K562 (cell line): ENCODE results near the gene GCN1. TPM values are rescaled to one million over a fixed set of nuclear protein-coding genes. Genes with fewer than 3 reads are reported as not detected.
A peak's percentile ranks its signal among the peaks of the same experiment; 100 is the strongest.

Experiments
- ATAC-seq: fragments of 200-7000 bp; cut with Tn5 transposase; 3 replicates; pipeline ENCODE4 v1.9.1; 2020; ENCODE audit warnings: moderate library complexity
- BruUV-seq: library from RNA; stranded (reverse); fragments of 400-500 nt; replicated peaks from 2 replicates; lab custom pipeline; 2021; lab: Mats Ljungman, UMichigan
- CTCF ChIA-PET: fragments of 300-600 bp; formaldehyde crosslinking; extraction: SDS; loops from one replicate; lab custom pipeline; 2021; ENCODE audit warnings: low intra/inter-chr PET ratio; lab: Yijun Ruan, JAX
- POLR2A ChIA-PET: fragments of 300-600, 350-650 bp; sonication (Branson Sonifier 250); formaldehyde crosslinking; extraction: SDS; loops from one replicate; lab custom pipeline; 2021; ENCODE audit warnings: antibody characterized with exemption, inconsistent platforms; lab: Yijun Ruan, JAX
- DNase-seq, 4 experiments: peaks; one replicate each; pipeline versions ENCODE4 v3.0.0 to v3.0.0-alpha.2; 2011 to 2018; ENCODE audit warnings: low spot score in 3 of 4, mixed read lengths in 3 of 4; ENCODE audit errors: extremely low read depth in 1 of 4
- FAIRE-seq: peaks from 2 replicates; lab custom pipeline; 2011; peaks lifted over from hg19 to GRCh38; lab: Jason Lieb, UNC
- H2AFZ ChIP-seq: 2 replicates; pipeline ENCODE4 v1.6.0; 2011; ENCODE audit warnings: low read depth, low read length, control low read depth, inconsistent platforms
- H3K27ac ChIP-seq: fragments of 200-600 bp; 3 replicates; pipeline ENCODE4 v1.8.0; 2011; ENCODE audit warnings: low read depth, mild to moderate bottlenecking, control low read depth, inconsistent platforms, low read length, moderate library complexity, mixed read lengths; ENCODE audit errors: extremely low read depth
- H3K27me3 ChIP-seq, 2 experiments: fragments of 300-600 bp in 1 of 2; 2 replicates in 1 of 2; 3 replicates in 1 of 2; pipeline versions ENCODE4 v1.6.0 to v1.8.0; 2011; ENCODE audit warnings: inconsistent platforms in 2 of 2, low read length in 2 of 2, mild to moderate bottlenecking in 1 of 2, mixed read lengths in 1 of 2, moderate library complexity in 1 of 2; ENCODE audit not compliant: control insufficient read depth in 2 of 2, insufficient read depth in 2 of 2
- H3K36me3 ChIP-seq: fragments of 300-600 bp; 3 replicates; pipeline ENCODE4 v1.8.0; 2011; ENCODE audit warnings: mild to moderate bottlenecking, low read length, inconsistent platforms; ENCODE audit not compliant: control insufficient read depth, insufficient read depth
- H3K4me1 ChIP-seq, 2 experiments: fragments of 200-600 bp in 1 of 2; replicated peaks in 1 of 2; 2 replicates in 1 of 2; 3 replicates in 1 of 2; pipeline versions ENCODE4 v1.5.1 to v1.8.0; 2011; ENCODE audit warnings: inconsistent platforms in 2 of 2, low read length in 2 of 2, mild to moderate bottlenecking in 1 of 2, mixed read lengths in 1 of 2, moderate library complexity in 1 of 2; ENCODE audit not compliant: control insufficient read depth in 2 of 2, insufficient read depth in 2 of 2
- H3K4me2 ChIP-seq: 2 replicates; pipeline ENCODE4 v1.6.1; 2011; ENCODE audit warnings: low read length, control low read depth, inconsistent platforms, mixed read lengths; ENCODE audit not compliant: insufficient read depth
- H3K4me3 ChIP-seq: fragments of 200-600 bp; sonication (generic), shearing (Covaris generic); 2 replicates; pipeline ENCODE4 v1.5.1; 2016; ENCODE audit warnings: control low read depth, inconsistent platforms
- H3K79me2 ChIP-seq: fragments of 200-600 bp; 3 replicates; pipeline ENCODE4 v1.8.0; 2011; ENCODE audit warnings: low read length, inconsistent platforms; ENCODE audit not compliant: control insufficient read depth, insufficient read depth
- H3K9ac ChIP-seq, 2 experiments: 2 replicates each; pipeline versions ENCODE4 v1.6.0 to v1.6.1; 2011; ENCODE audit warnings: low read depth in 2 of 2, low read length in 2 of 2, control low read depth in 1 of 2, inconsistent platforms in 1 of 2, mild to moderate bottlenecking in 1 of 2, mixed read lengths in 1 of 2; ENCODE audit not compliant: insufficient read depth in 1 of 2
- H3K9me1 ChIP-seq: one replicate; pipeline ENCODE4 v1.6.0; 2011; ENCODE audit warnings: inconsistent platforms, mild to moderate bottlenecking, low read length, moderate library complexity; ENCODE audit not compliant: control insufficient read depth, insufficient read depth
- H3K9me3 ChIP-seq: replicated peaks from 2 replicates; pipeline ENCODE4 v1.5.1; 2011; ENCODE audit warnings: low read depth, low read length, inconsistent platforms; ENCODE audit not compliant: control insufficient read depth, insufficient read depth
- H4K20me1 ChIP-seq: replicated peaks from 2 replicates; pipeline ENCODE4 v1.6.1; 2011; ENCODE audit warnings: low read length, inconsistent platforms, mixed read lengths; ENCODE audit not compliant: control insufficient read depth, insufficient read depth
- ARID2 ChIP-seq: fragments of 450-650 bp; IDR thresholded peaks from 2 replicates; pipeline ENCODE4 v1.6.1; 2017; ENCODE audit warnings: antibody characterized with exemption, mild to moderate bottlenecking
- HDAC6 ChIP-seq: IDR thresholded peaks from 2 replicates; pipeline ENCODE4 v1.6.1; 2012; ENCODE audit warnings: low read depth, mild to moderate bottlenecking, control low read depth, inconsistent platforms, low read length, moderate library complexity
- HNRNPUL1 ChIP-seq: fragments of 200-400 bp; formaldehyde crosslinking; IDR thresholded peaks from 2 replicates; pipeline ENCODE4 v1.6.1; 2017; ENCODE audit warnings: low read length
- MAFF ChIP-seq: IDR thresholded peaks from 2 replicates; pipeline ENCODE4 v1.6.1; 2012; ENCODE audit warnings: low read length, improper control_type of control experiment
- TAF1 ChIP-seq: IDR thresholded peaks from 2 replicates; pipeline ENCODE4 v1.6.1; 2011; ENCODE audit warnings: mild to moderate bottlenecking, low read length, moderate library complexity; ENCODE audit not compliant: insufficient read depth, control insufficient read depth, severe bottlenecking; ENCODE audit errors: extremely low read depth
- THAP12 ChIP-seq: fragments of 250-450 bp; sonication (Bioruptor Pico); IDR thresholded peaks from 2 replicates; pipeline ENCODE4 v1.9.0; 2021; ENCODE audit warnings: mild to moderate bottlenecking, inconsistent platforms
- ZBTB33 ChIP-seq: sonication (generic); formaldehyde crosslinking; IDR thresholded peaks from 2 replicates; pipeline ENCODE4 v1.8.1; 2023; ENCODE audit warnings: mild to moderate bottlenecking, missing genetic modification reagents
- ZNF398 ChIP-seq: fragments of 250-450 bp; sonication (Bioruptor Pico); IDR thresholded peaks from 2 replicates; pipeline ENCODE4 v1.8.0; 2021; ENCODE audit warnings: moderate library complexity, mild to moderate bottlenecking, inconsistent platforms
- ZNF655 ChIP-seq: fragments of 250-450 bp; sonication (Bioruptor Pico); IDR thresholded peaks from 2 replicates; pipeline ENCODE4 v1.5.0; 2021
- WGBS: fragments of 100-300 bp; shearing (Covaris generic); methylation state at CpG from one replicate; pipeline ENCODE4 v1.1.6; 2016; ENCODE audit warnings: low coverage, mixed read lengths; ENCODE audit not compliant: insufficient coverage; ENCODE audit errors: missing lambda C conversion rate; 5-methylcytosine and 5-hydroxymethylcytosine counted together
- in situ Hi-C: fragments of 300-500 bp; cut with MboI; formaldehyde crosslinking; loops from 4 replicates; pipeline ENCODE4 v1.15.0; 2018; ENCODE audit warnings: inconsistent platforms, mixed read lengths
- intact Hi-C: fragments of 100-400 bp; cut with micrococcal nuclease; formaldehyde crosslinking; loops from 2 replicates; pipeline ENCODE4 v1.14.2; 2022
- polyA plus RNA-seq, 8 experiments: library from polyadenylated mRNA; depleted of rRNA in 4 of 8; stranded (reverse) in 5 of 8; unstranded in 3 of 8; fragments of >200 nt; fragmentation: Nextera tagmentation in 2 of 8; fragmentation: Illumina TruSeq in 1 of 8; extraction: Ambion mirVana in 2 of 8; extraction: Trizol in 1 of 8; gene quantifications; 2 replicates each; pipeline versions ENCODE4 v1.2.1 to v1.2.3, GENCODE V29; 2011 to 2014; ENCODE audit warnings: inconsistent platforms in 1 of 8, missing spikeins in 1 of 8
- total RNA-seq, 7 experiments: library from RNA; depleted of rRNA in 6 of 7; stranded (reverse); fragments of >200 nt in 6 of 7; fragmentation: Illumina TruSeq in 2 of 7; extraction: Trizol in 2 of 7; gene quantifications; 2 replicates each; pipeline versions ENCODE4 v1.2.1 to v1.2.3, GENCODE V29; 2011 to 2021; ENCODE audit warnings: low replicate concordance in 1 of 7
- TF ChIP-seq, protein P1 (sequence below): fragments of 450-650 bp; IDR thresholded peaks from 2 replicates; pipeline ENCODE4 v1.6.1; 2018; ENCODE audit warnings: mild to moderate bottlenecking, low read depth; ENCODE audit not compliant: partially characterized antibody

GCN1 gene
- total and polyA plus RNA-seq, 9 of the 15 experiments (the other 6 are each of a cell fraction or from before 2014, with no cell fraction given), result 11.9 to 190 (median 51.7) TPM

GRCh38 chr12:120167529-120168095, 26.9 kb downstream of the GCN1 start:
- no peaks in the 10 kb centered on the region for H3K27me3 ChIP-seq
- no peak for DNase-seq
- no peak overlapping the region for H3K4me2 ChIP-seq
- ATAC-seq, result no peak
- no peaks in the 10 kb centered on the region for H4K20me1 ChIP-seq
- no peaks in the 10 kb centered on the region for H3K79me2 ChIP-seq
- H3K36me3 ChIP-seq, result peaks cover 85% of the 10 kb centered on the region; the same call in 2 of the 3 replicates
- H3K9me1 ChIP-seq, result no peaks in the 10 kb centered on the region
- ChIA-PET CTCF (no interaction called here), POLR2A (interaction anchor here (0.7 to 1.7 kb wide), 7 partner anchors 9 to 44 kb away, joined by 3 to 9 read pairs (median 4); partner anchors contain the start of gene RPLP0)
- no peaks in the 10 kb centered on the region for H3K4me1 ChIP-seq
- no peak for FAIRE-seq
- H2AFZ ChIP-seq, result no peak overlapping the region
- no peak overlapping the region for H3K4me3 ChIP-seq
- no peaks in the 10 kb centered on the region for H3K9me3 ChIP-seq
- BruUV-seq, result TSS peak; percentile 12
- no peak overlapping the region for H3K9ac ChIP-seq
- intact Hi-C loops (no loop called here), in situ Hi-C loops (no loop called here)
- WGBS, result 94% methylated on average over 6 of the region's 6 CpGs
- H3K27ac ChIP-seq, result no peak overlapping the region
- TF ChIP-seq MAFF (no peak), HNRNPUL1 (no peak), HDAC6 (no peak), THAP12 (CRISPR knock-in tag) (no peak), ZNF655 (CRISPR knock-in tag) (no peak), ZNF398 (CRISPR knock-in tag) (no peak), ZBTB33 (CRISPR knock-in tag) (no peak), ARID2 (no peak), TAF1 (no peak)
- TF ChIP-seq, protein P1, sequence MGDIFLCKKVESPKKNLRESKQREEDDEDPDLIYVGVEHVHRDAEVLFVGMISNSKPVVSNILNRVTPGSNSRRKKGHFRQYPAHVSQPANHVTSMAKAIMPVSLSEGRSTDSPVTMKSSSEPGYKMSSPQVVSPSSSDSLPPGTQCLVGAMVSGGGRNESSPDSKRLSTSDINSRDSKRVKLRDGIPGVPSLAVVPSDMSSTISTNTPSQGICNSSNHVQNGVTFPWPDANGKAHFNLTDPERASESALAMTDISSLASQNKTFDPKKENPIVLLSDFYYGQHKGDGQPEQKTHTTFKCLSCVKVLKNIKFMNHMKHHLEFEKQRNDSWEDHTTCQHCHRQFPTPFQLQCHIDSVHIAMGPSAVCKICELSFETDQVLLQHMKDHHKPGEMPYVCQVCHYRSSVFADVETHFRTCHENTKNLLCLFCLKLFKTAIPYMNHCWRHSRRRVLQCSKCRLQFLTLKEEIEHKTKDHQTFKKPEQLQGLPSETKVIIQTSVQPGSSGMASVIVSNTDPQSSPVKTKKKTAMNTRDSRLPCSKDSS, result no peak
